ENCODE results near the gene PLOD2. TPM values are rescaled to one million over a fixed set of nuclear protein-coding genes. Genes with fewer than 3 reads are reported as not detected.

Gene PLOD2
- total RNA-seq, 2 experiments from 2014 or later: 1.1 to 1.3 TPM

DNA sequence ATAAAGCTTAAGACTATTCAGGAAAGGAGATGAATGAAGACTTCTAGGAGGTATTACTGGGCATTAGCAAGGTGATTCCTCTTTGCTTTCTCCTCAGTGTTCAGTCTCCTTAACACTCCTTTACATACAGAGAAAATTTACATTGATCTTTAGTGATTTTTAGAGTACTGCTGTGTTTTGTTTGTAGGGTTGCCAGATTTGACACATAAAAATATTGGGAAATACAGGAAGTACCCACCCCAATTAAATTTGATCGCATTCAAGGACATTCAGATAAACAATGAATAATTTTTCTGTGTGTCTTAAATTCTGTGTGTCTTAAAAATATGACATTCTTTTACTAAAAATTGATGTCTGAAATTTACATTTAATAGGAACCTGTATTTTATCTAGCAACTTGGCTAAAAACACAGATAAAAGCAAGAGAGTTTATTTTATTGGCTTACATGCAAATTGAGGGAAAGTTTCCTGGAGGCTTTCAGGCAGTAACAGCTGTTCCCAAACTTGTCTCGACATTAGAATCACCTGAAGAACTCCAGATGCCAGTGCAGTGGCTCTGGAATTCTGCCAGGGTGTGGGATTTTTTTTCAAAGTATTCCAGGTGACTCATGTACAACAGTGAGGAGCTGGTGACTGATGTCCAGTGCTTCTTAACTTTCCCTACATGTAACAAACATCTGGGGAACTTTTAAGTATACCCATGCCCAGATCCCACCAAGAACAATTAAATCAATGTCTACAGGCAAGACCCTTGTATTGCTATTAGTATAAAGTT, 23.4 kb upstream of the PLOD2 start:
- ChIA-PET CTCF (interaction anchor here (0.6 kb wide), 1 partner anchor 126 kb away, joined by 3 read pairs; no protein-coding TSS in a partner anchor), POLR2A (no interaction called here)
- no peak for DNase-seq
- no peak for ATAC-seq
- intact Hi-C loops (cut with DNase I, micrococcal nuclease): no loop called here
- Mint-ChIP-seq H3K36me3 (ENCODE audit: low read depth) (no peaks in the 10 kb centered on the region), H3K4me3 (no peak overlapping the region), H3K4me1 (no peaks in the 10 kb centered on the region), H3K9me3 (ENCODE audit: low read depth) (no peaks in the 10 kb centered on the region), H3K27me3 (peaks cover 16% of the 10 kb centered on the region), H3K27ac (no peak overlapping the region)

DNA sequence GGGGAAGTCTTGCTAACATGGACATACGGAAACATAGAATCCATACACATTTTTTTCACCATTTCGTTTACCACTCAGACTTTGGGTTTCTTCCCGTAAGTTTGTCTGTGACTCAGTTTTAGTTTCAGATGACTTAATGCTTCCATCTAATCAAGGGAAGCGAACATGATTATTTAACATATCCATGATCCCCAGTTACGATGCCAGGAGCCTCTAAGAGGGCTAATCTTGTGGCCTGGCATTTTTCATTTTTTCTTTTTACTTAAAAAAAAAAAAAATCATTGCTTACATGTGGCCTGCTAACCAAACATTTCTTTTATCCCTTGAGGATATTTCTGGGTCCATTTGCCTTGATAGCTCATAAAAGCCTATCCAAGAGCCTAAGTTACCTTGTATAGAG, 20.2 kb upstream of the PLOD2 start:
- CTCF ChIA-PET: interaction anchor here (1.2 kb wide), 1 partner anchor 9 kb away, joined by 7 read pairs; no protein-coding TSS in a partner anchor
- Mint-ChIP-seq H3K36me3 (ENCODE audit: low read depth) (no peaks in the 10 kb centered on the region), H3K4me1 (no peaks in the 10 kb centered on the region), H3K4me3 (no peak overlapping the region), H3K27ac (no peak overlapping the region), H3K9me3 (ENCODE audit: low read depth) (no peaks in the 10 kb centered on the region), H3K27me3 (peaks cover 9% of the 10 kb centered on the region)
- intact Hi-C loops (cut with DNase I, micrococcal nuclease): no loop called here
- DNase-seq (no peak), ATAC-seq (no peak)
- POLR2A ChIA-PET: no interaction called here

DNA sequence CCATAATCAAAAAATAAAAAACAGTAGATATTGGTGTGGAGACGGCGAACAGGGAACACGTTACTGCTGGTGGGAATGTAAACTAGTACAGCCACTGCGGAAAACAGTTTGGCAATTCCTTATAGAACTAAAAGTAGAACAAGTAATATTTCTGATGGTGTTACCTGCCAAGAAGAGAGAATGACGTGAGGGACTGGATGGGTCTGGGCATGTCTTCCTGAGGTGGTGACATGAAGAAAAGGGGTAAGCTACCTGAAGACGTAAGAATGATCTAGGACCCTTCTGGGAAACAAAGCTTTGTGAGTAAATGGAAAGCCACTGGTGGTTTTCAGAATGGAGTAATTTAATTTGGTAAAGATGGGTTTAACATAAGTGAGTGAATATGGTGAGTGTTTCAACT, 19.4 kb upstream of the PLOD2 start:
- ChIA-PET POLR2A (no interaction called here), CTCF (interaction anchor here (1.2 kb wide), 1 partner anchor 9 kb away, joined by 7 read pairs; no protein-coding TSS in a partner anchor)
- ATAC-seq (no peak), DNase-seq (no peak)
- Mint-ChIP-seq H3K27ac (no peak overlapping the region), H3K9me3 (ENCODE audit: low read depth) (no peaks in the 10 kb centered on the region), H3K4me3 (no peak overlapping the region), H3K36me3 (ENCODE audit: low read depth) (no peaks in the 10 kb centered on the region), H3K27me3 (peaks cover 8% of the 10 kb centered on the region), H3K4me1 (no peaks in the 10 kb centered on the region)
- intact Hi-C loops (cut with DNase I, micrococcal nuclease): no loop called here

DNA sequence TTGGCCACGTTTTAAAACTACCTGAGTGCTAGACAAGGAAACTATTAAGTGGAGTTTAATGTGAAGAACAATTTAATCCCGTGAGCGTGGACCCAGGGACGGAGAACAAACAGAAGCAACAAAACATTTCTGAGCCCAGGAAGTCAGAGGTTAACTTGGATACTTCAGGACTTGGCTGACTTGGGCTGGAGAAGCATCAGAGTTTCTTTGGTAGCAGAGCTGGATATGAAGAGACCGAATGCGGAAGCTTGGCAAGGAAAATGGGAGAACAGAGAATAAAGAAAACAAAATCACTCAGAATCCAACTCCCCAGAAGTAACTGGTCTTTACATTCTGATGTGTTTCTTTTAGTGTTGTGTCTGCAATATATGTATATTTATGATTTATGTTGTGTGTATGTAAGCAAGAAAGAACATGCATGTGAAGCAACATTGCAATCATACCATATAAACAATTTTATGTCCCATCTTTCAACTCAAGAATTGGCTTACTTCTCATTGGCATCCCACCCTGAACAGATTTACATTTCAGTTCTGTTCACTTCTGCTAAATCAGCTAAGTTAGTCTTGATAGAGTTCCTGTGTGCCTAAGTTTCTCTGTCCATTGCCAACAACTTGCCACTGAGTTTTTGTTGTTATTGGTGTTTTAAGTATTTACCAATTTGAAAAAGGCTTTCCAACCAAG, 17.2 kb upstream of the PLOD2 start:
- intact Hi-C loops (cut with DNase I, micrococcal nuclease): no loop called here
- ATAC-seq: no peak
- Mint-ChIP-seq H3K27me3 (peaks cover 2% of the 10 kb centered on the region), H3K36me3 (ENCODE audit: low read depth) (no peaks in the 10 kb centered on the region), H3K4me1 (no peaks in the 10 kb centered on the region), H3K27ac (no peak overlapping the region), H3K4me3 (no peak overlapping the region), H3K9me3 (ENCODE audit: low read depth) (no peaks in the 10 kb centered on the region)
- CTCF ChIA-PET: interaction anchor here (1.4 kb wide), 1 partner anchor 12 kb away, joined by 4 read pairs; no protein-coding TSS in a partner anchor
- no peak for DNase-seq
- POLR2A ChIA-PET: no interaction called here

DNA sequence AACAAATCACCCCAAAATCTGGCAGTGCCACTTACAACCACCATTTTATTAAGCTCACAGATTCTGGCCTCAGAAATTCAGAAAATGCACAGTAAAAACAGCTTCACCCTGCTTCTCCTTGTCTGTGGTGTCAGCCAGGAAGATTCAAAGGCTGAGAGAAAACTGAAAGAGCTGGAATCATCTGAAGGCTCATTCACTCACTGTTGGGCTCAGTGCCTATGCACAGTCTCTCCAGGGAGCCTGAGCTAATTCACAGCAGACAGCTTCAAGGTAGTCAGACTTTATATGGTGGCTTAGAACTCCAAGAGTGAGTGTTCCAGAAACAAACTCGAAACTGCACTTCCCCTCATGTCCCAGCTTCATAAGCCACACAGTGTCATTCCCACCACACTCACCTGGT, 16.5 kb upstream of the PLOD2 start:
- Mint-ChIP-seq H3K27ac (no peak overlapping the region), H3K9me3 (ENCODE audit: low read depth) (no peaks in the 10 kb centered on the region), H3K4me1 (no peaks in the 10 kb centered on the region), H3K36me3 (ENCODE audit: low read depth) (no peaks in the 10 kb centered on the region), H3K4me3 (no peak overlapping the region), H3K27me3 (peaks cover 5% of the 10 kb centered on the region)
- intact Hi-C loops (cut with DNase I, micrococcal nuclease): no loop called here
- DNase-seq (no peak), ATAC-seq (no peak)
- POLR2A ChIA-PET: no interaction called here
- CTCF ChIA-PET: interaction anchor here (0.9 kb wide), 1 partner anchor 179 kb away, joined by 3 read pairs; no protein-coding TSS in a partner anchor

DNA sequence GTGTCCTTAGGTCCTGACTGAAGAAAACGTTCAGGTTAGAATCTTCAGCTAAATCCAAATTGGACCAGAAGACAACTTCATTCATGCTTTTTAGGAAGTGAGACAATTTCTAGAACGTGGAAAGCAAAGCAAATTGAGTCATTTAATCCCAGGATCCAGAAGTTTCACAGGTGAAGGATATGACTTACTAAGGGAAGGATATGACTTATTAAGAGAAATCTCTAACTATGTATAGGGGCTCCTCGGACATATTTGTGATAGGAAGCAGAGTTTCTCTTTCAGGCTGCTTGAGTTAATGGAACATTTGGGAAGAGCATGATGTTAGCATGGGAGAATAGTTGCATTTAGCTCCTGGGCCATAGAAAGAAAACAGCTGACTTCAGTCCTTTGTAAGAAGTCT, 16.1 kb upstream of the PLOD2 start:
- CTCF ChIA-PET: interaction anchor here (0.9 kb wide), 1 partner anchor 178 kb away, joined by 3 read pairs; no protein-coding TSS in a partner anchor
- H3K36me3 Mint-ChIP-seq (ENCODE audit: low read depth): no peaks in the 10 kb centered on the region

GRCh38 chr3:146172586-146172985, 11.6 kb upstream of the PLOD2 start:
- no peaks in the 10 kb centered on the region for H3K36me3 Mint-ChIP-seq (ENCODE audit: low read depth)

More for the DNA sequence above, 16.1 kb upstream of the PLOD2 start:
- no peak for DNase-seq
- Mint-ChIP-seq H3K27ac (no peak overlapping the region), H3K9me3 (ENCODE audit: low read depth) (no peaks in the 10 kb centered on the region), H3K4me1 (no peaks in the 10 kb centered on the region), H3K27me3 (peaks cover 5% of the 10 kb centered on the region), H3K4me3 (no peak overlapping the region)
- intact Hi-C loops (cut with DNase I, micrococcal nuclease): no loop called here
- POLR2A ChIA-PET: no interaction called here
- no peak for ATAC-seq

GRCh38 chr3:146170591-146170990, 9.6 kb upstream of the PLOD2 start:
- H3K36me3 Mint-ChIP-seq (ENCODE audit: low read depth): no peaks in the 10 kb centered on the region
- DNase-seq: no peak
- intact Hi-C loops (cut with DNase I, micrococcal nuclease): no loop called here
- CTCF ChIA-PET: interaction anchor here (0.8 to 1.0 kb wide), 2 partner anchors 10 to 18 kb away, joined by 3 to 4 read pairs; no protein-coding TSS in a partner anchor
- no peaks in the 10 kb centered on the region for H3K9me3 Mint-ChIP-seq (ENCODE audit: low read depth)
- no peaks in the 10 kb centered on the region for H3K4me1 Mint-ChIP-seq
- no peak overlapping the region for H3K4me3 Mint-ChIP-seq
- H3K27me3 Mint-ChIP-seq: peaks cover 13% of the 10 kb centered on the region
- POLR2A ChIA-PET: no interaction called here
- no peak for ATAC-seq
- no peak overlapping the region for H3K27ac Mint-ChIP-seq

More at GRCh38 chr3:146172586-146172985, 11.6 kb upstream of the PLOD2 start:
- DNase-seq: no peak
- ChIA-PET CTCF (interaction anchor here (0.8 to 1.5 kb wide), 2 partner anchors 16 to 107 kb away, joined by 3 to 8 read pairs; no protein-coding TSS in a partner anchor), POLR2A (no interaction called here)
- Mint-ChIP-seq H3K27me3 (peaks cover 10% of the 10 kb centered on the region), H3K4me1 (no peaks in the 10 kb centered on the region), H3K4me3 (no peak overlapping the region), H3K27ac (no peak overlapping the region), H3K9me3 (ENCODE audit: low read depth) (no peaks in the 10 kb centered on the region)
- ATAC-seq: no peak
- intact Hi-C loops (cut with DNase I, micrococcal nuclease): no loop called here

DNA sequence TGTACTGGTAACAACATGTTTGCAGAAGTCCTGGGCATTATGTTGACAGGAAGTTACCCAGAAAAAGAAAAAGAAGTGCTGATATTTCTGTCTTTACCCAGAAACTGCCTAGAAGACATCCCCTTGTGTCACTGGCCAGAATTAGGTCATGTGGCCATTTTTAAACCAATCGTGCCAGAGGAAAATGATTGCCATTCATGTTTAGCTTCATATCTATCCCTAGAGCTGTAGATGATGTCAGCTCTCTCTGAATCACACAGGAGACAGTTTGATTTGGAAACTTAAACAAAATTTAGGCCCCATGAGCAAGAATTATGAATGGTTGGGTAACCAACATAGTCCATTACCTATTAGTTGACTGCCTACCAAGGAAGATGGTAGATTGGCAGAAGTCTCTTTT, 8.9 kb upstream of the PLOD2 start:
- Mint-ChIP-seq H3K27ac (no peak overlapping the region), H3K9me3 (ENCODE audit: low read depth) (no peaks in the 10 kb centered on the region), H3K4me1 (no peaks in the 10 kb centered on the region), H3K27me3 (peaks cover 20% of the 10 kb centered on the region), H3K4me3 (no peak overlapping the region), H3K36me3 (ENCODE audit: low read depth) (no peaks in the 10 kb centered on the region)
- ChIA-PET CTCF (interaction anchor here (0.8 to 1.0 kb wide), 2 partner anchors 10 to 19 kb away, joined by 3 to 4 read pairs; no protein-coding TSS in a partner anchor), POLR2A (no interaction called here)
- no peak for DNase-seq
- intact Hi-C loops (cut with DNase I, micrococcal nuclease): no loop called here
- no peak for ATAC-seq

DNA sequence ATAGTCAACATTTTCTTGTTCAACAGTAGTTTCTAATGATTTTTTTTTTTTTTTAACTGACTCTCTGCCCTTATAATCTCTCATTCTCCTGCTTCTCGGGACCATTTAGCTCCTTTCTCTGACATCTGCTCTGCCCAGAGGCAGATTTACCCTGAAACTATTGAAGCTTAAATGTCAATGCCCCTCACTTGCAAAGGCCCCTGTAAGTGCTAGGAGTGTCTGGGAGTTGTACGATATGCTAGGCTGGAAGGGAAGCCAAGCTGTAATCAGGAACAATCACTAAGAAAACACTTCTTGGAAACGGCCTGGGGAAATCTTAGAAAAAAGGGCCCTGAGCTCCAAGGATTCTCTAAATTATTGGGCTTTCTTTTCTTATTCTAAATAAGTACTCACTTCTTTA, 5.8 kb upstream of the PLOD2 start:
- no peaks in the 10 kb centered on the region for H3K36me3 Mint-ChIP-seq (ENCODE audit: low read depth)
- CTCF ChIA-PET: interaction anchor here (0.7 kb wide), 1 partner anchor 101 kb away, joined by 3 read pairs; no protein-coding TSS in a partner anchor
- H3K9me3 Mint-ChIP-seq (ENCODE audit: low read depth): no peaks in the 10 kb centered on the region
- POLR2A ChIA-PET: no interaction called here
- H3K4me3 Mint-ChIP-seq: no peak overlapping the region
- ATAC-seq: no peak
- peaks cover 4% of the 10 kb centered on the region for H3K4me1 Mint-ChIP-seq
- H3K27ac Mint-ChIP-seq: no peak overlapping the region
- intact Hi-C loops (cut with DNase I, micrococcal nuclease): no loop called here
- H3K27me3 Mint-ChIP-seq: peaks cover 35% of the 10 kb centered on the region
- no peak for DNase-seq

GRCh38 chr3:146166415-146166821, 5.4 kb upstream of the PLOD2 start:
- no peak overlapping the region for H3K4me3 Mint-ChIP-seq
- peaks cover 39% of the 10 kb centered on the region for H3K27me3 Mint-ChIP-seq
- ChIA-PET CTCF (interaction anchor here (0.7 kb wide), 1 partner anchor 101 kb away, joined by 3 read pairs; no protein-coding TSS in a partner anchor), POLR2A (no interaction called here)
- H3K4me1 Mint-ChIP-seq: peaks cover 8% of the 10 kb centered on the region
- no peaks in the 10 kb centered on the region for H3K9me3 Mint-ChIP-seq (ENCODE audit: low read depth)
- ATAC-seq: no peak
- no peak overlapping the region for H3K27ac Mint-ChIP-seq
- H3K36me3 Mint-ChIP-seq (ENCODE audit: low read depth): no peaks in the 10 kb centered on the region
- intact Hi-C loops (cut with DNase I, micrococcal nuclease): no loop called here
- DNase-seq: no peak

- ChIA-PET POLR2A (no interaction called here), CTCF (no interaction called here)
- DNase-seq (no peak), ATAC-seq (no peak)
- no peaks in the 10 kb centered on the region for H3K36me3 Mint-ChIP-seq (ENCODE audit: low read depth)
- peaks cover 8% of the 10 kb centered on the region for H3K4me1 Mint-ChIP-seq
- peaks cover 42% of the 10 kb centered on the region for H3K27me3 Mint-ChIP-seq
- H3K27ac Mint-ChIP-seq: no peak overlapping the region
- no peak overlapping the region for H3K4me3 Mint-ChIP-seq
- no peaks in the 10 kb centered on the region for H3K9me3 Mint-ChIP-seq (ENCODE audit: low read depth)
- intact Hi-C loops (cut with DNase I, micrococcal nuclease): no loop called here
Measured at GRCh38 chr3:146165877-146166276, 4.9 kb upstream of the PLOD2 start.
